K562 (cell line): ENCODE measurements around the gene CCL8. TPM values are rescaled to one million over a fixed set of nuclear protein-coding genes. Genes with fewer than 3 reads are reported as not detected.

Source experiments
- BMI1 ChIP-seq: fragments of 150-350 bp; IDR thresholded peaks from 2 replicates; pipeline ENCODE4 v1.6.1; 2014; ENCODE audit warnings: low read length
- CREB5 ChIP-seq: fragments of 250-450 bp; sonication (Bioruptor Pico); IDR thresholded peaks from 2 replicates; pipeline ENCODE4 v1.5.0; 2020; ENCODE audit warnings: mild to moderate bottlenecking
- EP300 ChIP-seq: IDR thresholded peaks from 2 replicates; pipeline ENCODE4 v1.6.1; 2012; ENCODE audit warnings: low read length, improper control_type of control experiment
- ERF ChIP-seq: fragments of 450-650 bp; formaldehyde crosslinking; IDR thresholded peaks from 2 replicates; pipeline ENCODE4 v1.4.0; 2020; ENCODE audit warnings: mild to moderate bottlenecking, mixed read lengths
- HEY1 ChIP-seq: fragments of 250-450 bp; sonication (Bioruptor Pico); IDR thresholded peaks from 2 replicates; pipeline ENCODE4 v1.5.0; 2020; ENCODE audit warnings: mild to moderate bottlenecking, moderate library complexity, borderline replicate concordance
- KAT2B ChIP-seq: IDR thresholded peaks from one replicate; pipeline ENCODE4 v1.6.1; 2012; ENCODE audit warnings: low read depth, mild to moderate bottlenecking, control low read depth, inconsistent platforms, low read length, moderate library complexity
- MECOM ChIP-seq: fragments of 250-450 bp; sonication (Bioruptor Pico); IDR thresholded peaks from 2 replicates; pipeline ENCODE4 v1.8.0; 2022; ENCODE audit warnings: inconsistent platforms
- MTA1 ChIP-seq: fragments of 450-650 bp; IDR thresholded peaks from 2 replicates; pipeline ENCODE4 v1.6.1; 2017; ENCODE audit warnings: borderline replicate concordance
- RAD21 ChIP-seq, 2 experiments: fragments of 250-450 bp in 1 of 2; fragments of 450-650 bp in 1 of 2; sonication (Bioruptor Pico) in 1 of 2; formaldehyde crosslinking in 1 of 2; IDR thresholded peaks in 1 of 2; conservative IDR thresholded peaks in 1 of 2; 2 replicates each; pipeline versions ENCODE4 v1.4.0 to v1.8.0; 2020 to 2022; ENCODE audit warnings: mild to moderate bottlenecking in 2 of 2, moderate library complexity in 1 of 2
- RREB1 ChIP-seq: fragments of 250-450 bp; sonication (Bioruptor Pico); IDR thresholded peaks from 2 replicates; pipeline ENCODE4 v1.4.0; 2020
- SNIP1 ChIP-seq: fragments of 450-650 bp; IDR thresholded peaks from 2 replicates; pipeline ENCODE4 v1.7.1; 2017; ENCODE audit warnings: low read depth, mild to moderate bottlenecking
- ZFP36 ChIP-seq: fragments of 150-350 bp; IDR thresholded peaks from 2 replicates; pipeline ENCODE4 v1.6.1; 2018; ENCODE audit warnings: low read length, low read depth; ENCODE audit not compliant: partially characterized antibody
- ZNF395 ChIP-seq: fragments of 200-800 bp; sonication (Bioruptor generic); IDR thresholded peaks from 2 replicates; pipeline ENCODE4 v1.6.1; 2017; ENCODE audit warnings: missing genetic modification characterization, missing compliant biosample characterization
- ZNF398 ChIP-seq: fragments of 250-450 bp; sonication (Bioruptor Pico); IDR thresholded peaks from 2 replicates; pipeline ENCODE4 v1.8.0; 2021; ENCODE audit warnings: moderate library complexity, mild to moderate bottlenecking, inconsistent platforms
- ZNF584 ChIP-seq: fragments of 200-800 bp; sonication (Bioruptor generic); IDR thresholded peaks from 2 replicates; pipeline ENCODE4 v1.6.1; 2016; ENCODE audit warnings: low read depth, mild to moderate bottlenecking, missing genetic modification characterization, missing compliant biosample characterization
- ZNF696 ChIP-seq: fragments of 250-450 bp; sonication (Bioruptor Pico); conservative IDR thresholded peaks from 2 replicates; pipeline ENCODE4 v1.4.0; 2020; ENCODE audit warnings: mild to moderate bottlenecking, moderate library complexity
- ZNF766 ChIP-seq: fragments of 200-800 bp; sonication (Bioruptor generic); conservative IDR thresholded peaks from 2 replicates; pipeline ENCODE4 v1.6.1; 2016; ENCODE audit warnings: missing genetic modification characterization, missing compliant biosample characterization
- ZSCAN32 ChIP-seq: fragments of 450-650 bp; formaldehyde crosslinking; IDR thresholded peaks from 2 replicates; pipeline ENCODE4 v1.4.0; 2020; ENCODE audit warnings: mild to moderate bottlenecking, moderate library complexity
- polyA plus RNA-seq, 8 experiments: library from polyadenylated mRNA; depleted of rRNA in 4 of 8; stranded (reverse) in 5 of 8; unstranded in 3 of 8; fragments of >200 nt; fragmentation: Nextera tagmentation in 2 of 8; fragmentation: Illumina TruSeq in 1 of 8; extraction: Ambion mirVana in 2 of 8; extraction: Trizol in 1 of 8; gene quantifications; 2 replicates each; pipeline versions ENCODE4 v1.2.1 to v1.2.3, GENCODE V29; 2011 to 2014; ENCODE audit warnings: inconsistent platforms in 1 of 8, missing spikeins in 1 of 8
- total RNA-seq, 7 experiments: library from RNA; depleted of rRNA in 6 of 7; stranded (reverse); fragments of >200 nt in 6 of 7; fragmentation: Illumina TruSeq in 2 of 7; extraction: Trizol in 2 of 7; gene quantifications; 2 replicates each; pipeline versions ENCODE4 v1.2.1 to v1.2.3, GENCODE V29; 2011 to 2021; ENCODE audit warnings: low replicate concordance in 1 of 7

Gene CCL8
- total and polyA plus RNA-seq, 9 of the 15 experiments (the other 6 are each of a cell fraction or from before 2014, with no cell fraction given) = 0.06 TPM; not detected in 8

GRCh38 chr17:34347063-34347462 lies 27.8 kb downstream of the CCL8 start (continued):
- TF ChIP-seq RREB1 (CRISPR knock-in tag) (0 out of 2 replicates have a peak, but pooled peaks have one; percentile 36), HEY1 (CRISPR knock-in tag) (no peak), MECOM (CRISPR knock-in tag) (0 out of 2 replicates have a peak, but pooled peaks have one; percentile 12), ZNF696 (no peak), RAD21 (CRISPR knock-in tag; conservative IDR thresholded peaks at IDR 0.05 in 1 of 2, IDR thresholded peaks at IDR 0.05 in 1 of 2) (0 out of 4 replicates have a peak, but pooled peaks of 1 of the 2 experiments have one; percentile 13), KAT2B (no peak), ZNF395 (CRISPR knock-in tag) (peak; percentile 52; the same call in 1 of the 2 replicates), SNIP1 (no peak), EP300 (peak; percentile 70; the same call in 1 of the 2 replicates), ZNF766 (CRISPR knock-in tag) (peak; percentile 84), MTA1 (no peak), BMI1 (no peak), ZSCAN32 (CRISPR knock-in tag) (peak; percentile 96), ZNF398 (no peak), ERF (CRISPR knock-in tag) (no peak), ZNF584 (0 out of 2 replicates have a peak, but pooled peaks have one; percentile 25), CREB5 (no peak), ZFP36 (peak; percentile 12)
